OCI-LY1 (cell line): ENCODE results near the gene TCL1A.

Source experiments
- EZH2 ChIP-seq: fragments of 200-600 bp; sonication (generic), shearing (Covaris generic); IDR thresholded peaks from 2 replicates; pipeline ENCODE4 v1.8.0; 2017; ENCODE audit warnings: borderline replicate concordance, mixed run types, mild to moderate bottlenecking, antibody characterized with exemption, low read length, moderate library complexity, mixed read lengths
- TF ChIP-seq, protein P1 (sequence below): fragments of 200-600 bp; sonication (generic), shearing (Covaris generic); IDR thresholded peaks from 2 replicates; pipeline ENCODE4 v1.5.1; 2017; ENCODE audit warnings: mild to moderate bottlenecking, antibody characterized with exemption, low read length, moderate library complexity, mixed read lengths

DNA sequence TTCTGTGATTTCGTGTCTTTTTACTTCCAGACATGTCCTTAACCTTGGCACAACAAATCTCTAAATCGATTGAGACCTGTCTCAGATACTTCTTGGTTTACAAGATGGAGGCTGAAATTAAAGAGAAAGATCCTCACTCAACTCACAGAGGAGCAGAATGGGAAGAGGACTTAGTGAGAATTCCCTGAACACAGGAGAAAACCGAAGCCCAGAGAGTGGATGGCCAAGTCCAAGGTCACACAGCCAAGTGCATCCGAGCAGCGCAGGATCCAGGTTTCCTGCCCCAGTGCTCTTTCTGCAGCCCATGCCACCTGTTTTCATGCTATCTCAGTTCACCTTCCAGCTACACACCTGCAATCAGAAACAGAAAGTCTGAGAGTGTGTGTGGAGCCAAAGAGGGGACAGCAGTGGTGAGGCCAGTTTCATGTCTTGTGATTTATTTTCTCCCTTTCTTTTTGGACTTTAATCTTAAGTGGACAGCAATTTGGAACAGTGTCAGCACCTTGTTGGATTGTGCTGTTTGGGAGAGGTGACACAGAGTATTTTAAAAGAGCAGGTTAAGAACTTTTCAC lies 50.6 kb downstream of the TCL1A start:
- TF ChIP-seq EZH2 = no peak
- TF ChIP-seq, protein P1, sequence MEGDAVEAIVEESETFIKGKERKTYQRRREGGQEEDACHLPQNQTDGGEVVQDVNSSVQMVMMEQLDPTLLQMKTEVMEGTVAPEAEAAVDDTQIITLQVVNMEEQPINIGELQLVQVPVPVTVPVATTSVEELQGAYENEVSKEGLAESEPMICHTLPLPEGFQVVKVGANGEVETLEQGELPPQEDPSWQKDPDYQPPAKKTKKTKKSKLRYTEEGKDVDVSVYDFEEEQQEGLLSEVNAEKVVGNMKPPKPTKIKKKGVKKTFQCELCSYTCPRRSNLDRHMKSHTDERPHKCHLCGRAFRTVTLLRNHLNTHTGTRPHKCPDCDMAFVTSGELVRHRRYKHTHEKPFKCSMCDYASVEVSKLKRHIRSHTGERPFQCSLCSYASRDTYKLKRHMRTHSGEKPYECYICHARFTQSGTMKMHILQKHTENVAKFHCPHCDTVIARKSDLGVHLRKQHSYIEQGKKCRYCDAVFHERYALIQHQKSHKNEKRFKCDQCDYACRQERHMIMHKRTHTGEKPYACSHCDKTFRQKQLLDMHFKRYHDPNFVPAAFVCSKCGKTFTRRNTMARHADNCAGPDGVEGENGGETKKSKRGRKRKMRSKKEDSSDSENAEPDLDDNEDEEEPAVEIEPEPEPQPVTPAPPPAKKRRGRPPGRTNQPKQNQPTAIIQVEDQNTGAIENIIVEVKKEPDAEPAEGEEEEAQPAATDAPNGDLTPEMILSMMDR = no peak
